HG03103 (cell line): ENCODE data around the gene METTL16.

Experiments used
- ATAC-seq: cut with Tn5 transposase; IDR thresholded peaks from one replicate; pipeline ENCODE4 v1.9.1; 2021; ENCODE audit warnings: low read depth; ENCODE audit not compliant: unreplicated experiment

METTL16 gene

GRCh38 chr17:2418572-2418971 lies 93.1 kb downstream of the METTL16 start:
- ATAC-seq: no peak

GRCh38 chr17:2416010-2416734 lies 95.5 kb downstream of the METTL16 start:
- no peak for ATAC-seq

GRCh38 chr17:2415081-2415480 lies 96.6 kb downstream of the METTL16 start:
- no peak for ATAC-seq

- no peak for ATAC-seq
Measured at GRCh38 chr17:2414446-2415064, 97.1 kb downstream of the METTL16 start.

- ATAC-seq: no peak
Measured at GRCh38 chr17:2412561-2413021, 99.1 kb downstream of the METTL16 start.

- no peak for ATAC-seq
Measured at GRCh38 chr17:2410951-2411350, 100.7 kb downstream of the METTL16 start.

- ATAC-seq: no peak
Measured at GRCh38 chr17:2406903-2407790, 104.5 kb downstream of the METTL16 start.

- no peak for ATAC-seq
Measured at GRCh38 chr17:2406271-2406902, 105.3 kb downstream of the METTL16 start.

- ATAC-seq: no peak
Measured at GRCh38 chr17:2405247-2405926, 106.3 kb downstream of the METTL16 start.

GRCh38 chr17:2403044-2403443 lies 108.6 kb downstream of the METTL16 start:
- no peak for ATAC-seq

- ATAC-seq: no peak
Measured at GRCh38 chr17:2402544-2402943, 109.1 kb downstream of the METTL16 start.

GRCh38 chr17:2401426-2402221 lies 110.1 kb downstream of the METTL16 start:
- peak; percentile 36 for ATAC-seq

GRCh38 chr17:2400877-2401425 lies 110.7 kb downstream of the METTL16 start, which contains the start of gene MNT:
TSS of gene MNT (minus strand) at chr17:2401060. CDS start at chr17:2400712, 348 bp downstream.
- peak; percentile 25 for ATAC-seq

- ATAC-seq: no peak
Measured at GRCh38 chr17:2400474-2400866, 111.2 kb downstream of the METTL16 start.

- peak; percentile 32 for ATAC-seq
Measured at GRCh38 chr17:2399572-2400473, 111.9 kb downstream of the METTL16 start.

GRCh38 chr17:2398655-2399571 lies 112.8 kb downstream of the METTL16 start:
- ATAC-seq: no peak

- no peak for ATAC-seq
Measured at GRCh38 chr17:2398182-2398581, 113.5 kb downstream of the METTL16 start.
